ENCODE results near the gene AHR.

DNA sequence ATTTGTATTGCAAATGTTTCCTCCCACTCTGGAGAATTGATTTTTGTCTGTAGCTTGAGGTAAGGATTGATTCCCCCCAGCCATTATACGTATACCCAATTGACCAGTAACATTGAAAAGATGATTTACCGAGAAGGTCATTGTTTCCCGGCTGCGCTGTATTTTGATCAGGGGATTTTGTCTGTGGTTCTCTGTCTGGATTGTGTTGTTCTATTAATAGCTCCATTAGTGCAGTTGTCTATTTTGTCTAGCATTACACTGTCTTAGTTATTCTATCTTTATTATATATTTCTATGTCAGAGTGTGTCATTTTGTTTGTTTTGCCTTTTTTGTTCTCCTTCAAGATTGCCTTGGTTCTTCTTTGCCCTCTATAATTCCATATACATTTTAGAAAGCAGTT lies 37.7 kb downstream of the AHR start:
- TF ChIP-seq, protein P1, sequence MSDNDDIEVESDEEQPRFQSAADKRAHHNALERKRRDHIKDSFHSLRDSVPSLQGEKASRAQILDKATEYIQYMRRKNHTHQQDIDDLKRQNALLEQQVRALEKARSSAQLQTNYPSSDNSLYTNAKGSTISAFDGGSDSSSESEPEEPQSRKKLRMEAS (IDR thresholded peaks at IDR 0.05; ENCODE audit: insufficient read depth, insufficient read length) = no peak
- TF ChIP-seq, protein P2, sequence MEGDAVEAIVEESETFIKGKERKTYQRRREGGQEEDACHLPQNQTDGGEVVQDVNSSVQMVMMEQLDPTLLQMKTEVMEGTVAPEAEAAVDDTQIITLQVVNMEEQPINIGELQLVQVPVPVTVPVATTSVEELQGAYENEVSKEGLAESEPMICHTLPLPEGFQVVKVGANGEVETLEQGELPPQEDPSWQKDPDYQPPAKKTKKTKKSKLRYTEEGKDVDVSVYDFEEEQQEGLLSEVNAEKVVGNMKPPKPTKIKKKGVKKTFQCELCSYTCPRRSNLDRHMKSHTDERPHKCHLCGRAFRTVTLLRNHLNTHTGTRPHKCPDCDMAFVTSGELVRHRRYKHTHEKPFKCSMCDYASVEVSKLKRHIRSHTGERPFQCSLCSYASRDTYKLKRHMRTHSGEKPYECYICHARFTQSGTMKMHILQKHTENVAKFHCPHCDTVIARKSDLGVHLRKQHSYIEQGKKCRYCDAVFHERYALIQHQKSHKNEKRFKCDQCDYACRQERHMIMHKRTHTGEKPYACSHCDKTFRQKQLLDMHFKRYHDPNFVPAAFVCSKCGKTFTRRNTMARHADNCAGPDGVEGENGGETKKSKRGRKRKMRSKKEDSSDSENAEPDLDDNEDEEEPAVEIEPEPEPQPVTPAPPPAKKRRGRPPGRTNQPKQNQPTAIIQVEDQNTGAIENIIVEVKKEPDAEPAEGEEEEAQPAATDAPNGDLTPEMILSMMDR (IDR thresholded peaks at IDR 0.05; ENCODE audit: extremely low read depth in 1 of 2, insufficient read depth in 1 of 2, low read depth in 1 of 2, low read length in 2 of 2) = no peak
- TF ChIP-seq POLR2A (IDR thresholded peaks at IDR 0.05; ENCODE audit: low read depth, low read length) (no peak), GATA2 (IDR thresholded peaks at IDR 0.05; ENCODE audit: insufficient read depth, insufficient read length, low read depth, low read length) (no peak), MYC (IDR thresholded peaks at IDR 0.05; ENCODE audit: low read depth, low read length) (no peak), EZH2 (IDR thresholded peaks at IDR 0.05; ENCODE audit: borderline replicate concordance, low read depth, low read length, severe bottlenecking) (no peak), POLR2AphosphoS5 (IDR thresholded peaks at IDR 0.05; ENCODE audit: insufficient read depth, low read depth, low read length) (no peak), JUN (IDR thresholded peaks at IDR 0.05; ENCODE audit: borderline replicate concordance, insufficient read depth, insufficient read length, low read depth) (no peak)

All from endothelial cell of umbilical vein (primary cell).